Measurements from ENCODE around the gene MAP4K4. TPM values are rescaled to one million over a fixed set of nuclear protein-coding genes. Genes with fewer than 3 reads are reported as not detected.
A peak's percentile ranks its signal among the peaks of the same experiment; 100 is the strongest.

Gene MAP4K4
- total RNA-seq, 3 donors from 2014 or later: 26.4 to 54.6 (median 34.2) TPM

DNA sequence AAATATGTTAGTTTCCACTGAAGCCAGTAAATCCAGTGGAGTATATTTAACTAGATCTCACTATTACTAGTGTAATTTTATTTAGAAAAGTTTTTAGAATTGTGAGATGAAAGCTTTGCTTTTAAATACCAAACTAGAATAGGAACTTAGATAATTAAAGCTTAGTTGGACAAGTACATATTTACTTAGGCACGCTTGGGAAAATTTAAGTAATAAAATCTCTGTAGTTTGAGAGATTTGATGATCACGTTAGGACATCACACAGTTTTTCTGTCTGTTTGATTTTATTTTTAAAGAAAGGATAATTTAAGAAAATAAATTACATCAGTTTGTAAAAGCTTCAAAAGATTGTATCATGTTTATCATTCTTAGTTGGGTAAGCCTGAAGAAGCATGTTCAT lies 153.5 kb downstream of the MAP4K4 start:
- no peaks in the 10 kb centered on the region for H3K36me3 ChIP-seq (ENCODE audit: low read depth)
- ATAC-seq (no peak), DNase-seq (no peak)
- no peak overlapping the region for H3K4me3 ChIP-seq
- H3K9me3 ChIP-seq: no peaks in the 10 kb centered on the region
- TF ChIP-seq CTCF (IDR thresholded peaks at IDR 0.05): no peak
- H3K4me1 ChIP-seq (ENCODE audit: low read depth): no peaks in the 10 kb centered on the region
- intact Hi-C loops (cut with DNase I, micrococcal nuclease): no loop called here

- Histone ChIP-seq H3K9me3 (no peaks in the 10 kb centered on the region), H3K36me3 (ENCODE audit: low read depth) (no peaks in the 10 kb centered on the region), H3K4me3 (no peak overlapping the region), H3K4me1 (ENCODE audit: low read depth) (no peaks in the 10 kb centered on the region)
- ATAC-seq (no peak), DNase-seq (no peak)
- intact Hi-C loops (cut with DNase I, micrococcal nuclease): no loop called here
- no peak for TF ChIP-seq CTCF (IDR thresholded peaks at IDR 0.05)
Measured at GRCh38 chr2:101852824-101853223, 155.3 kb downstream of the MAP4K4 start.

- no peaks in the 10 kb centered on the region for H3K4me1 ChIP-seq (ENCODE audit: low read depth)
- H3K9me3 ChIP-seq: no peaks in the 10 kb centered on the region
- DNase-seq (peak in 1 of 3 donors; percentile 77), ATAC-seq (peak; percentile 100)
- intact Hi-C loops (cut with DNase I, micrococcal nuclease): no loop called here
- no peak overlapping the region for H3K4me3 ChIP-seq
- no peak for TF ChIP-seq CTCF (IDR thresholded peaks at IDR 0.05)
- H3K36me3 ChIP-seq (ENCODE audit: low read depth): no peaks in the 10 kb centered on the region
Measured at GRCh38 chr2:101854877-101855276, 157.4 kb downstream of the MAP4K4 start.

GRCh38 chr2:101855776-101856175 lies 158.3 kb downstream of the MAP4K4 start:
- TF ChIP-seq CTCF (IDR thresholded peaks at IDR 0.05): no peak
- intact Hi-C loops (cut with DNase I, micrococcal nuclease): no loop called here
- DNase-seq (no peak), ATAC-seq (no peak)
- Histone ChIP-seq H3K4me1 (ENCODE audit: low read depth) (no peaks in the 10 kb centered on the region), H3K36me3 (ENCODE audit: low read depth) (no peaks in the 10 kb centered on the region), H3K9me3 (no peaks in the 10 kb centered on the region), H3K4me3 (no peak overlapping the region)

GRCh38 chr2:101858246-101858645 lies 160.7 kb downstream of the MAP4K4 start:
- TF ChIP-seq CTCF (IDR thresholded peaks at IDR 0.05): no peak
- no peaks in the 10 kb centered on the region for H3K9me3 ChIP-seq
- H3K36me3 ChIP-seq (ENCODE audit: low read depth): no peaks in the 10 kb centered on the region
- H3K4me1 ChIP-seq (ENCODE audit: low read depth): no peaks in the 10 kb centered on the region
- ATAC-seq (no peak), DNase-seq (no peak)
- intact Hi-C loops (cut with DNase I, micrococcal nuclease): no loop called here
- no peak overlapping the region for H3K4me3 ChIP-seq

DNA sequence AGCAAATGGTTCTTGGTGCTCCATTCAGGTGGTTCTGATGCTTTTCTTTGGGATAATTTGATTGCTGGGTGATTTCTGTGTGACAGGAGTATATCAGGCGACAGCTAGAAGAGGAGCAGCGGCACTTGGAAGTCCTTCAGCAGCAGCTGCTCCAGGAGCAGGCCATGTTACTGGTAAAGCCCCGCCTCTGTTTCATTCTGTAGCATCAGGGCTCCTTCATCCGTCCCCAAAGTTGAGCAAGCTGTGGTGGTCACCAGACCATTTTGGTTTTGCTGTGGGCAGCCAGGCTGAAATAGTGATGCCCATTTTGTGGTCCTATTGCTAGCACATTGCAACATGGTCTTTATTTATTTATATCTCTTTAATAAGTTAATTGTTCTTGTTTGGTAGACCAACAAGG lies 161.4 kb downstream of the MAP4K4 start:
- H3K9me3 ChIP-seq: no peaks in the 10 kb centered on the region
- no peak overlapping the region for H3K4me3 ChIP-seq
- intact Hi-C loops (cut with DNase I, micrococcal nuclease): no loop called here
- no peak for DNase-seq
- H3K36me3 ChIP-seq (ENCODE audit: low read depth): no peaks in the 10 kb centered on the region
- no peak for ATAC-seq
- TF ChIP-seq CTCF (IDR thresholded peaks at IDR 0.05): no peak
- H3K4me1 ChIP-seq (ENCODE audit: low read depth): no peaks in the 10 kb centered on the region

All from mucosa of descending colon (tissue), 3 donors.